NCI-H1694 (cell line): ENCODE results near the gene RWDD3.

Source experiments
- DNase-seq: peaks from one replicate; lab custom pipeline; 2025; lab: John Stamatoyannopoulos, UW

Gene RWDD3

GRCh38 chr1:95233737-95234500 lies at the start of gene RWDD3:
TSS of gene RWDD3 (plus strand) at chr1:95234210. CDS start at chr1:95234231, 21 bp downstream.
- peak; percentile 72 for DNase-seq

GRCh38 chr1:95186149-95186548 lies 47.9 kb upstream of the RWDD3 start:
- DNase-seq, result no peak

- DNase-seq, result no peak
These were observed 40.4 kb upstream of the RWDD3 start for GRCh38 chr1:95193591-95193990.

GRCh38 chr1:95195046-95195445 lies 39.0 kb upstream of the RWDD3 start:
- peak; percentile 44 for DNase-seq

- DNase-seq, result no peak
These were observed 38.0 kb upstream of the RWDD3 start for GRCh38 chr1:95196017-95196416.

- no peak for DNase-seq
These were observed 36.3 kb upstream of the RWDD3 start for GRCh38 chr1:95197616-95198252.

- DNase-seq, result no peak
These were observed 32.1 kb upstream of the RWDD3 start for GRCh38 chr1:95201905-95202304.

- no peak for DNase-seq
These were observed 30.0 kb upstream of the RWDD3 start for GRCh38 chr1:95203908-95204437.

- no peak for DNase-seq
These were observed 27.5 kb upstream of the RWDD3 start for GRCh38 chr1:95206514-95206913.

- peak; percentile 16 for DNase-seq
These were observed 26.6 kb upstream of the RWDD3 start for GRCh38 chr1:95207223-95207935.

- DNase-seq, result no peak
These were observed 25.1 kb upstream of the RWDD3 start for GRCh38 chr1:95208876-95209275.

- no peak for DNase-seq
These were observed 24.7 kb upstream of the RWDD3 start for GRCh38 chr1:95209291-95209690.

GRCh38 chr1:95216292-95216990 lies 17.6 kb upstream of the RWDD3 start:
- no peak for DNase-seq

GRCh38 chr1:95217371-95217770 lies 16.6 kb upstream of the RWDD3 start:
- no peak for DNase-seq

- no peak for DNase-seq
These were observed 14.6 kb upstream of the RWDD3 start for GRCh38 chr1:95219407-95219806.

GRCh38 chr1:95221306-95221705 lies 12.7 kb upstream of the RWDD3 start:
- no peak for DNase-seq

GRCh38 chr1:95222629-95223028 lies 11.4 kb upstream of the RWDD3 start:
- no peak for DNase-seq

GRCh38 chr1:95223110-95223509 lies 10.9 kb upstream of the RWDD3 start:
- no peak for DNase-seq

GRCh38 chr1:95226781-95227660 lies 7.0 kb upstream of the RWDD3 start:
- DNase-seq, result no peak

GRCh38 chr1:95229037-95229436 lies 5.0 kb upstream of the RWDD3 start:
- no peak for DNase-seq

GRCh38 chr1:95229706-95230105 lies 4.3 kb upstream of the RWDD3 start:
- DNase-seq, result no peak
